CD14-positive monocyte (primary cell): ENCODE measurements around the gene CD2AP. TPM values are rescaled to one million over a fixed set of nuclear protein-coding genes. Genes with fewer than 3 reads are reported as not detected.
A peak's percentile ranks its signal among the peaks of the same experiment; 100 is the strongest.

ENCODE experiments used
- DNase-seq, 3 donors: peaks; one replicate each; pipeline ENCODE4 v3.0.0-alpha.2; 2011 to 2022
- H2AFZ ChIP-seq: 2 replicates; pipeline ENCODE4 v1.6.0; 2012; ENCODE audit warnings: mild to moderate bottlenecking, low read depth, low read length, inconsistent platforms; ENCODE audit not compliant: insufficient read depth, poor library complexity, severe bottlenecking
- H3K27ac ChIP-seq, 2 donors: 1 replicate in 1 of 2; 2 replicates in 1 of 2; pipeline ENCODE4 v1.5.1; 2012 to 2013; ENCODE audit warnings: low read length in 2 of 2, control low read depth in 1 of 2, inconsistent platforms in 1 of 2, low read depth in 1 of 2, mild to moderate bottlenecking in 1 of 2
- H3K27me3 ChIP-seq, 2 donors: one replicate each; pipeline versions ENCODE4 v1.6.0 to v1.6.1; 2011 to 2013; ENCODE audit warnings: low read length in 2 of 2; ENCODE audit not compliant: control insufficient read depth in 2 of 2, insufficient read depth in 2 of 2
- H3K36me3 ChIP-seq, 2 donors: replicated peaks in 1 of 2; 1 replicate in 1 of 2; 2 replicates in 1 of 2; pipeline versions ENCODE4 v1.5.1 to v1.6.1; 2012 to 2013; ENCODE audit warnings: low read length in 2 of 2, control low read depth in 1 of 2, inconsistent platforms in 1 of 2, mild to moderate bottlenecking in 1 of 2; ENCODE audit not compliant: insufficient read depth in 2 of 2, control insufficient read depth in 1 of 2
- H3K4me1 ChIP-seq, 2 donors: 1 replicate in 1 of 2; 2 replicates in 1 of 2; pipeline versions ENCODE4 v1.5.1 to v1.6.1; 2012 to 2013; ENCODE audit warnings: low read length in 2 of 2, control low read depth in 1 of 2, inconsistent platforms in 1 of 2, mild to moderate bottlenecking in 1 of 2, moderate library complexity in 1 of 2; ENCODE audit not compliant: insufficient read depth in 2 of 2, control insufficient read depth in 1 of 2
- H3K4me2 ChIP-seq: replicated peaks from 2 replicates; pipeline ENCODE3; 2012; ENCODE audit warnings: low read length, moderate library complexity, mild to moderate bottlenecking; ENCODE audit not compliant: poor library complexity, severe bottlenecking; ENCODE audit errors: extremely low read depth
- H3K4me3 ChIP-seq, 3 experiments: fragments of 200-600 bp in 1 of 3; sonication (generic) in 1 of 3; replicated peaks in 1 of 3; 1 replicate in 2 of 3; 2 replicates in 1 of 3; pipeline ENCODE4 v1.5.1; 2011 to 2013; ENCODE audit warnings: low read length in 3 of 3, mild to moderate bottlenecking in 3 of 3, control low read depth in 2 of 3, low read depth in 2 of 3, inconsistent platforms in 1 of 3, moderate library complexity in 1 of 3
- H3K79me2 ChIP-seq: 2 replicates; pipeline ENCODE4 v1.6.0; 2012; ENCODE audit warnings: mild to moderate bottlenecking, control low read depth, inconsistent platforms, low read length, moderate library complexity; ENCODE audit not compliant: insufficient read depth
- H3K9ac ChIP-seq: 2 replicates; pipeline ENCODE4 v1.6.0; 2017; ENCODE audit warnings: low read length, mild to moderate bottlenecking; ENCODE audit not compliant: insufficient read depth, poor library complexity, severe bottlenecking
- H3K9me3 ChIP-seq, 2 donors: replicated peaks in 1 of 2; 1 replicate in 1 of 2; 2 replicates in 1 of 2; pipeline versions ENCODE4 v1.5.1 to v1.6.1; 2012 to 2013; ENCODE audit warnings: low read length in 2 of 2, control low read depth in 1 of 2; ENCODE audit not compliant: control insufficient read depth in 1 of 2, insufficient read depth in 1 of 2
- H4K20me1 ChIP-seq: 2 replicates; pipeline ENCODE4 v1.6.0; 2012; ENCODE audit warnings: mild to moderate bottlenecking, low read length, control low read depth, moderate library complexity; ENCODE audit not compliant: insufficient read depth
- H3K27ac Mint-ChIP-seq, 7 donors: one replicate each; pipeline ENCODE4 v1.8.0; 2020; ENCODE audit warnings: mild to moderate bottlenecking in 7 of 7, mixed read lengths in 7 of 7, moderate library complexity in 6 of 7, inconsistent platforms in 2 of 7
- H3K27me3 Mint-ChIP-seq, 3 donors: one replicate each; pipeline ENCODE4 v1.8.0; 2021 to 2022; ENCODE audit warnings: low read depth in 3 of 3, mild to moderate bottlenecking in 3 of 3, mixed read lengths in 3 of 3, moderate library complexity in 3 of 3, inconsistent platforms in 1 of 3
- H3K36me3 Mint-ChIP-seq, 2 donors: one replicate each; pipeline ENCODE4 v1.8.0; 2020; ENCODE audit warnings: mixed read lengths in 2 of 2, inconsistent platforms in 1 of 2, mild to moderate bottlenecking in 1 of 2
- H3K4me1 Mint-ChIP-seq: one replicate; pipeline ENCODE4 v1.8.0; 2020; ENCODE audit warnings: mild to moderate bottlenecking, mixed read lengths
- H3K4me3 Mint-ChIP-seq, 2 donors: one replicate each; pipeline ENCODE4 v1.8.0; 2020; ENCODE audit warnings: mild to moderate bottlenecking in 2 of 2, mixed read lengths in 2 of 2, moderate library complexity in 1 of 2
- H3K9me3 Mint-ChIP-seq, 7 donors: one replicate each; pipeline ENCODE4 v1.8.0; 2020 to 2022; ENCODE audit warnings: mixed read lengths in 7 of 7, mild to moderate bottlenecking in 6 of 7, moderate library complexity in 6 of 7, inconsistent platforms in 2 of 7
- CTCF ChIP-seq: fragments of 200-600 bp; IDR thresholded peaks from one replicate; pipeline ENCODE4 v1.8.0; 2022; ENCODE audit warnings: antibody characterized with exemption, mild to moderate bottlenecking
- WGBS: methylation state at CpG from one replicate; pipeline ENCODE4 v1.1.5; 2013; ENCODE audit warnings: missing lambda C conversion rate; ENCODE audit not compliant: insufficient coverage; 5-methylcytosine and 5-hydroxymethylcytosine counted together
- intact Hi-C, 2 donors: fragments of 100-400 bp; cut with micrococcal nuclease; formaldehyde crosslinking; loops; one replicate each; pipeline versions ENCODE4 v1.15.0 to v1.15.1; 2023
- polyA minus RNA-seq: library from RNA; depleted of rRNA, polyadenylated mRNA; stranded (reverse); fragments of >200 nt; gene quantifications from 2 replicates; pipeline ENCODE4 v1.2.3, GENCODE V29; 2012
- polyA plus RNA-seq, 3 donors: library from polyadenylated mRNA; depleted of rRNA in 1 of 3; unstranded in 2 of 3; stranded (reverse) in 1 of 3; fragments of 300-500 nt in 2 of 3; fragments of >200 nt in 1 of 3; fragmentation: Illumina TruSeq in 2 of 3; gene quantifications; 1 replicate in 2 of 3; 2 replicates in 1 of 3; pipeline ENCODE4 v1.2.3, GENCODE V29; 2012 to 2021
- total RNA-seq, 12 experiments: library from RNA in 1 of 12; stranded (reverse) in 1 of 12; fragments of 120-200 nt in 1 of 12; gene quantifications; one replicate each; pipeline ENCODE4 v1.2.4 and lab custom pipeline; 2013 to 2026; ENCODE audit warnings: mixed read lengths in 6 of 12, inconsistent platforms in 1 of 12

CD2AP gene
- 12.0 TPM for total RNA-seq (2013)
- polyA plus RNA-seq, result 1 to 10 TPM; 1.5 to 2.4 (median 2.0) TPM
- polyA minus RNA-seq, result 2.4 and 4.3 TPM in 2 replicates
- 17.4 to 38.3 (median 28.7) reads per million in 11 experiments for total RNA-seq (lab: John Stamatoyannopoulos, UW)

GRCh38 chr6:47477497-47478232 is at the start of gene CD2AP:
CD2AP (plus strand) TSS chr6:47477789; CDS start chr6:47478245, 456 bp downstream.
- DNase-seq, result peak; percentile 53 to 67 (median 60)
- Histone ChIP-seq H3K9me3 (no peaks in the 10 kb centered on the region), H3K27me3 (no peaks in the 10 kb centered on the region), H3K4me2 (peak within 1 kb of the TSS; percentile 97), H3K36me3 (no peaks in the 10 kb centered on the region), H2AFZ (peak within 1 kb of the TSS; percentile 98), H4K20me1 (no peaks in the 10 kb centered on the region), H3K4me3 (peak within 1 kb of the TSS; percentile 85 to 97 (median 90)), H3K27ac (peak within 1 kb of the TSS; percentile 18 to 73), H3K9ac (peak within 1 kb of the TSS; percentile 88), H3K79me2 (peaks cover 46% of the 10 kb centered on the region), H3K4me1 (peaks cover 13 to 20% of the 10 kb centered on the region in 2 donors)
- TF ChIP-seq CTCF, result no peak
- under 1% methylated on average over 82 of the region's 83 CpGs for WGBS
- peaks cover 3 to 8% (median 4%) of the 10 kb centered on the region in 3 donors for H3K27me3 Mint-ChIP-seq
- H3K4me3 Mint-ChIP-seq, result peak within 1 kb of the TSS; percentile 99 to 100
- peaks cover 0 to 2% of the 10 kb centered on the region in 2 donors for H3K36me3 Mint-ChIP-seq
- peak within 1 kb of the TSS; percentile 33 to 93 (median 83) for H3K27ac Mint-ChIP-seq
- peaks cover 28% of the 10 kb centered on the region for H3K4me1 Mint-ChIP-seq
- peaks cover 0 to 2% (median 0%) of the 10 kb centered on the region in 7 donors for H3K9me3 Mint-ChIP-seq
- intact Hi-C loops, result no loop called here

GRCh38 chr6:47428288-47428687 is 49.3 kb upstream of the CD2AP start:
- H3K9ac ChIP-seq, result no peak overlapping the region
- H3K4me1 Mint-ChIP-seq, result no peaks in the 10 kb centered on the region
- no peak for TF ChIP-seq CTCF

More at GRCh38 chr6:47428288-47428687, 49.3 kb upstream of the CD2AP start:
- H3K9me3 Mint-ChIP-seq, result peaks cover 20 to 50% (median 37%) of the 10 kb centered on the region in 7 donors
- Histone ChIP-seq H2AFZ (no peak overlapping the region), H3K27ac (no peak overlapping the region), H3K4me1 (no peaks in the 10 kb centered on the region), H3K4me3 (no peak overlapping the region), H3K4me2 (no peak overlapping the region), H3K9me3 (peaks cover 27 to 30% of the 10 kb centered on the region in 2 donors), H3K79me2 (no peaks in the 10 kb centered on the region), H3K36me3 (no peaks in the 10 kb centered on the region), H3K27me3 (no peaks in the 10 kb centered on the region), H4K20me1 (no peaks in the 10 kb centered on the region)
- H3K36me3 Mint-ChIP-seq, result peaks cover 0 to 2% of the 10 kb centered on the region in 2 donors
- 89% methylated on average over 2 of the region's 2 CpGs for WGBS
- peaks cover 0 to 4% (median 0%) of the 10 kb centered on the region in 3 donors for H3K27me3 Mint-ChIP-seq
- H3K4me3 Mint-ChIP-seq, result no peak overlapping the region
- intact Hi-C loops, result no loop called here
- H3K27ac Mint-ChIP-seq, result no peak overlapping the region
- DNase-seq, result no peak
